ENCODE measurements around the gene PCGF2.

DNA sequence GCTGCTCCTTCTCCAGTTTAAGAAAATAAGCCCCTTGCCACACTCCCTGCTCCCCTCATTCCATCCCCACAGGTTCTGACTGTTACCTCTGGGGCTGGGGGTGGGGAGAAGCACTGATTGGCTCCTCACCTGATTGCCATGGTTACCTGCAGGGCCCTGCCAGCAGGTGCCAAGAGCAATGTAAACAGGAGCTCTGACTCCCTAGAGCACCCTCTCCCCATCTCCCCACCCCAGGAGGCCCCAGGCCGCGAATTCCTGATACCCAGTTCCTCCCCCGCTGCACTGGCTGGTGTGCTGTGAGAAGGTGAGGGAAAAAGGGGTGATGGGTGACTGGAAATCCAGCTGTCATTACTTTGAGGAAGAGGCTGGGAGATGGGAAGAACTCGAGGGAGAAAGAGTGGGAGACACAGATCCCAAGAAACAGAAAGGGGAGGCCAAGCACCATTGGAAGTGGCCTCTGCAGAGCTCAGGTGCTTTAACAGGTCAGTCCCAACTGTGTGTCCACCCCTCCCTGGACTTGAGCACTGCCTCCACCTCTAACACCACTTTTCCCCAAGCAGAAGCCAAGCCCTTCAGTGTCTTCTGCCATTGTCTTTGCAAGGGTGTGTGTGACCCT is 4.5 kb downstream of the PCGF2 start:
- TF ChIP-seq, protein P1, sequence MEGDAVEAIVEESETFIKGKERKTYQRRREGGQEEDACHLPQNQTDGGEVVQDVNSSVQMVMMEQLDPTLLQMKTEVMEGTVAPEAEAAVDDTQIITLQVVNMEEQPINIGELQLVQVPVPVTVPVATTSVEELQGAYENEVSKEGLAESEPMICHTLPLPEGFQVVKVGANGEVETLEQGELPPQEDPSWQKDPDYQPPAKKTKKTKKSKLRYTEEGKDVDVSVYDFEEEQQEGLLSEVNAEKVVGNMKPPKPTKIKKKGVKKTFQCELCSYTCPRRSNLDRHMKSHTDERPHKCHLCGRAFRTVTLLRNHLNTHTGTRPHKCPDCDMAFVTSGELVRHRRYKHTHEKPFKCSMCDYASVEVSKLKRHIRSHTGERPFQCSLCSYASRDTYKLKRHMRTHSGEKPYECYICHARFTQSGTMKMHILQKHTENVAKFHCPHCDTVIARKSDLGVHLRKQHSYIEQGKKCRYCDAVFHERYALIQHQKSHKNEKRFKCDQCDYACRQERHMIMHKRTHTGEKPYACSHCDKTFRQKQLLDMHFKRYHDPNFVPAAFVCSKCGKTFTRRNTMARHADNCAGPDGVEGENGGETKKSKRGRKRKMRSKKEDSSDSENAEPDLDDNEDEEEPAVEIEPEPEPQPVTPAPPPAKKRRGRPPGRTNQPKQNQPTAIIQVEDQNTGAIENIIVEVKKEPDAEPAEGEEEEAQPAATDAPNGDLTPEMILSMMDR (conservative IDR thresholded peaks at IDR 0.05 in 1 of 2, IDR thresholded peaks at IDR 0.05 in 1 of 2; ENCODE audit: extremely low read depth in 1 of 2, insufficient read depth in 1 of 2, low read depth in 1 of 2, low read length in 2 of 2) = no peak
- TF ChIP-seq EZH2 (IDR thresholded peaks at IDR 0.05; ENCODE audit: borderline replicate concordance, low read length) = no peak

Measured in mammary epithelial cell (primary cell).